ENCODE results near the gene MYLK4. TPM values are rescaled to one million over a fixed set of nuclear protein-coding genes. Genes with fewer than 3 reads are reported as not detected.

The MYLK4 gene
- total and polyA plus RNA-seq, 2 of the 13 experiments (the other 11 are each of a cell fraction or from before 2014, with no cell fraction given): 0.26 to 0.29 TPM

- TF ChIP-seq NFE2L1 (CRISPR knock-in tag; IDR thresholded peaks at IDR 0.05; ENCODE audit: borderline replicate concordance): no peak
- TF ChIP-seq ZNF44 (CRISPR knock-in tag; IDR thresholded peaks at IDR 0.05): 0 out of 2 replicates have a peak, but pooled peaks have one; percentile 2
- no peak; the same call in 1 of the 2 replicates for TF ChIP-seq ZSCAN9 (CRISPR knock-in tag; IDR thresholded peaks at IDR 0.05; ENCODE audit: borderline replicate concordance)
- peak; percentile 98 for TF ChIP-seq ZNF121 (CRISPR knock-in tag; IDR thresholded peaks at IDR 0.05)
- peak; percentile 94; the same call in 1 of the 2 replicates for TF ChIP-seq SRY (CRISPR knock-in tag; IDR thresholded peaks at IDR 0.05)
- no peak for TF ChIP-seq NRL (CRISPR knock-in tag; IDR thresholded peaks at IDR 0.05; ENCODE audit: borderline replicate concordance)
- peak; percentile 98 for TF ChIP-seq GMEB1 (CRISPR knock-in tag; IDR thresholded peaks at IDR 0.05; ENCODE audit: borderline replicate concordance)
- TF ChIP-seq BRD4 (CRISPR knock-in tag; IDR thresholded peaks at IDR 0.05): peak; percentile 66; the same call in 1 of the 2 replicates
- TF ChIP-seq IRF9 (CRISPR knock-in tag; IDR thresholded peaks at IDR 0.05; ENCODE audit: borderline replicate concordance): peak; percentile 77
- TF ChIP-seq ZNF136 (CRISPR knock-in tag; IDR thresholded peaks at IDR 0.05; ENCODE audit: low read depth): peak; percentile 4; the same call in 1 of the 2 replicates
- TF ChIP-seq IKZF5 (CRISPR knock-in tag; IDR thresholded peaks at IDR 0.05): peak; percentile 76
- 0 out of 2 replicates have a peak, but pooled peaks have one; percentile 8 for TF ChIP-seq ARID3A (IDR thresholded peaks at IDR 0.05; ENCODE audit: low read depth, low read length)
- TF ChIP-seq ZNF430 (CRISPR knock-in tag; IDR thresholded peaks at IDR 0.05): peak; percentile 94
- peak; percentile 79; the same call in 1 of the 2 replicates for TF ChIP-seq RFXAP (CRISPR knock-in tag; IDR thresholded peaks at IDR 0.05; ENCODE audit: borderline replicate concordance)
- TF ChIP-seq MAZ (IDR thresholded peaks at IDR 0.05; ENCODE audit: borderline replicate concordance, low read depth, low read length): peak; percentile 89; the same call in 1 of the 2 replicates
- peak; percentile 96 for TF ChIP-seq MAZ (CRISPR knock-in tag; IDR thresholded peaks at IDR 0.05; ENCODE audit: low read depth)
- peak; percentile 94 for TF ChIP-seq ZMYM4 (CRISPR knock-in tag; IDR thresholded peaks at IDR 0.05)
- TF ChIP-seq KDM1A (CRISPR knock-in tag; IDR thresholded peaks at IDR 0.05): no peak
- peak; percentile 89 for TF ChIP-seq E2F5 (CRISPR knock-in tag; conservative IDR thresholded peaks at IDR 0.05)
- no peak for TF ChIP-seq ZNF460 (CRISPR knock-in tag; IDR thresholded peaks at IDR 0.05; ENCODE audit: borderline replicate concordance)
- TF ChIP-seq ZKSCAN5 (CRISPR knock-in tag; IDR thresholded peaks at IDR 0.05): no peak
- 0 out of 2 replicates have a peak, but pooled peaks have one; percentile 36 for TF ChIP-seq MLX (CRISPR knock-in tag; IDR thresholded peaks at IDR 0.05)
These were observed 14.6 kb upstream of the MYLK4 start, which contains the start of gene WRNIP1 (continued) for GRCh38 chr6:2765166-2765895.

Measured in HepG2 (cell line).